Measurements from ENCODE around the gene TMEM214.
A peak's percentile ranks its signal among the peaks of the same experiment; 100 is the strongest.

TMEM214 gene

DNA sequence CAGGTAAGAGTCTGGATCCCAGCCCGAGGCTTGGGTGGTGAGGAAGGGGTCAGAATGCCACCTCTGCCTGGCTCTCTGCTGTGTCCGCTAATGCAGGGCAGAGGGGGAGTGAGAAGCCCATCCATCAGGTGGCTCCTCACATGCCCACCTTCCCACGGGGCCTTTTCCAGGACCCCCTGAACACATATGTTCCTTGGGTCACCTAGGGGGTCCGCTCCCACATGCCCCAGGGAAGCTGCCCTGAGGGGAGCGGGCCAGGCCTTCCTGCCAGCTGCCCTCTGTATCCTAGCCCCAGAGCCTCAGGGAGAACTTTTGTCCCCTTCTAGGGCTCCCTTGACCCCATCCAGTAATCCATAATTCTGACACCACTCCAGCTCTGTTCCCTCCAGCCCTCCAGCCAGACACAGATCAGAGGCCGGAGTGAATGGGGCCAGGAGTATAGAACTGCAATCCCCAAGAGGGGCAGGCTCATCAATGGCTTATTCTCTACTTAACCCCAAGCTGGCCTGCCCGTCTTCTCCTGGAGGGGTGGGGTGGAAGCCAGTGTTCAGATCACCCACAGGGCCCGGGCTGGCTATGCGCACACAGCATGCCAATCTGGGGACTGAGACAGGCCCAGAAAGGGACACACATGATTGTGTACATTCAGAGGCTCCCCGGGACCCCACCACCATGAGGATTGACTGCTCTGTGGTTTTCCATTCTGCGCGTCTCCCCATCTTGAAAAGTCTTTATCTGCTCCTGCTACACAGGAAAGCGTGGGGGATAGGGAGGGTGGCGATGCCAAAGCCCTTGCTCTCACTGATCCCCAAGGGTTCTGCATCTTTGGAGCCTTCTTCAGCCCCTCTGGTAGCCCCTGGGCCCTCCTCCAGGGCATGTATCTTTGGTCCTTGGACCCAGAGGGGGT lies 46.7 kb downstream of the TMEM214 start:
- Mint-ChIP-seq H3K36me3 (ENCODE audit: insufficient read depth) (peaks cover 10% of the 10 kb centered on the region), H3K27ac (ENCODE audit: low read depth) (peak overlapping the region; percentile 65), H3K4me1 (peaks cover 36% of the 10 kb centered on the region), H3K9me3 (no peaks in the 10 kb centered on the region), H3K27me3 (no peaks in the 10 kb centered on the region), H3K4me3 (no peak overlapping the region)
- DNase-seq (ENCODE audit: low spot score in 2 of 2) = no peak
- ATAC-seq (replicated peaks; ENCODE audit: extremely low read depth, poor library complexity, severe bottlenecking) = no peak

DNA sequence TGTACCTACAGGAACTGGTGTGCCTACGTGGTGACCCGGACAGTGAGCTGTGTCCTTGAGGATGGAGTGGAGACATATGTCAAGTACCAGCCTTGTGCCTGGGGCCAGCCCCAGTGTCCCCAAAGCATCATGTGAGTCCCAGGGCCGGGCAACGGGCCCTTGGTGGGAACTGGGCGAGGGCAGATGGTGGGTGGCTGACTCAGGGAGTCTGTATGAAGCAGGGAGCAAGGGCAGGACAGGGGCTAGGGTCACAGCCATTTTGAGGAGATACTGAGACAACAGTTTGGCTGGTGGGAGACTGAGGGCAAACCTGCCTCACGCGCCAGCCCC lies 47.3 kb downstream of the TMEM214 start:
- peaks cover 10% of the 10 kb centered on the region for H3K36me3 Mint-ChIP-seq (ENCODE audit: insufficient read depth)
- DNase-seq (ENCODE audit: low spot score in 2 of 2) (no peak), ATAC-seq (replicated peaks; ENCODE audit: extremely low read depth, poor library complexity, severe bottlenecking) (no peak)
- H3K27me3 Mint-ChIP-seq = no peaks in the 10 kb centered on the region
- peak overlapping the region; percentile 65 for H3K27ac Mint-ChIP-seq (ENCODE audit: low read depth)
- H3K9me3 Mint-ChIP-seq = no peaks in the 10 kb centered on the region
- H3K4me1 Mint-ChIP-seq = peaks cover 30% of the 10 kb centered on the region
- no peak overlapping the region for H3K4me3 Mint-ChIP-seq

DNA sequence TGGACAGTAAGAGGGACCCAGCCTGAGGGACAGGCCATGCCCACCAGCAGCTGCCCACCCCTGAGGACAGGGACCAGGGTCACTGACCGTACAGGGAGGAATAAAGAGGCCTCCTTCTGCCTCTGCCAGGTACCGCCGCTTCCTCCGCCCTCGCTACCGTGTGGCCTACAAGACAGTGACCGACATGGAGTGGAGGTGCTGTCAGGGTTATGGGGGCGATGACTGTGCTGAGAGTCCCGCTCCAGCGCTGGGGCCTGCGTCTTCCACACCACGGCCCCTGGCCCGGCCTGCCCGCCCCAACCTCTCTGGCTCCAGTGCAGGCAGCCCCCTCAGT lies 47.8 kb downstream of the TMEM214 start:
- Mint-ChIP-seq H3K36me3 (ENCODE audit: insufficient read depth) (peaks cover 8% of the 10 kb centered on the region), H3K4me3 (peak overlapping the region; percentile 70), H3K27ac (ENCODE audit: low read depth) (peak overlapping the region; percentile 68), H3K9me3 (no peaks in the 10 kb centered on the region), H3K27me3 (no peaks in the 10 kb centered on the region), H3K4me1 (peaks cover 30% of the 10 kb centered on the region)
- DNase-seq (ENCODE audit: low spot score in 2 of 2) (no peak), ATAC-seq (replicated peaks; ENCODE audit: extremely low read depth, poor library complexity, severe bottlenecking) (no peak)

DNA sequence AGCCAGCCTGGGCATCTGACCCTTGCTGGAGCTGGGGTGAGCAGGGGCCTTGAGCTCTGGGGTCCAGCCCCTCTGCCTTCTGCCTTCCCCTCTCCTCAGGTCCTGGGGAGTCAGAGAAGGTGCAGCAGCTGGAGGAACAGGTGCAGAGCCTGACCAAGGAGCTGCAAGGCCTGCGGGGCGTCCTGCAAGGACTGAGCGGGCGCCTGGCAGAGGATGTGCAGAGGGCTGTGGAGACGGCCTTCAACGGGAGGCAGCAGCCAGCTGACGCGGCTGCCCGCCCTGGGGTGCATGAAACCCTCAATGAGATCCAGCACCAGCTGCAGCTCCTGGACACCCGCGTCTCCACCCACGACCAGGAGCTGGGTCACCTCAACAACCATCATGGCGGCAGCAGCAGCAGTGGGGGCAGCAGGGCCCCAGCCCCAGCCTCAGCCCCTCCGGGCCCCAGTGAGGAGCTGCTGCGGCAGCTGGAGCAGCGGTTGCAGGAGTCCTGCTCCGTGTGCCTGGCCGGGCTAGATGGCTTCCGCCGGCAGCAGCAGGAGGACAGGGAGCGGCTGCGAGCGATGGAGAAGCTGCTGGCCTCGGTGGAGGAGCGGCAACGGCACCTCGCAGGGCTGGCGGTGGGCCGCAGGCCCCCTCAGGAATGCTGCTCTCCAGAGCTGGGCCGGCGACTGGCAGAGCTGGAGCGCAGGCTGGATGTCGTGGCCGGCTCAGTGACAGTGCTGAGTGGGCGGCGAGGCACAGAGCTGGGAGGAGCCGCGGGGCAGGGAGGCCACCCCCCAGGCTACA lies 49.4 kb downstream of the TMEM214 start:
- H3K27ac Mint-ChIP-seq (ENCODE audit: low read depth) = no peak overlapping the region
- H3K4me1 Mint-ChIP-seq = peaks cover 33% of the 10 kb centered on the region

DNA sequence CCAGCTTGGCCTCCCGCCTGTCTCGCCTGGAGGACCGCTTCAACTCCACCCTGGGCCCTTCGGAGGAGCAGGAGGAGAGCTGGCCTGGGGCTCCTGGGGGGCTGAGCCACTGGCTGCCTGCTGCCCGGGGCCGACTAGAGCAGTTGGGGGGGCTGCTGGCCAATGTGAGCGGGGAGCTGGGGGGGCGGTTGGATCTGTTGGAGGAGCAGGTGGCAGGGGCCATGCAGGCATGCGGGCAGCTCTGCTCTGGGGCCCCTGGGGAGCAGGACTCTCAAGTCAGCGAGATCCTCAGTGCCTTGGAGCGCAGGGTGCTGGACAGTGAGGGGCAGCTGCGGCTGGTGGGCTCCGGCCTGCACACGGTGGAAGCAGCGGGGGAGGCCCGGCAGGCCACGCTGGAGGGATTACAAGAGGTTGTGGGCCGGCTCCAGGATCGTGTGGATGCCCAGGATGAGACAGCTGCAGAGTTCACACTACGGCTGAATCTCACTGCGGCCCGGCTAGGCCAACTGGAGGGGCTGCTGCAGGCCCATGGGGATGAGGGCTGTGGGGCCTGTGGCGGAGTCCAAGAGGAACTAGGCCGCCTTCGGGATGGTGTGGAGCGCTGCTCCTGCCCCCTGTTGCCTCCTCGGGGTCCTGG lies 50.1 kb downstream of the TMEM214 start:
- Mint-ChIP-seq H3K27me3 (no peaks in the 10 kb centered on the region), H3K27ac (ENCODE audit: low read depth) (no peak overlapping the region), H3K9me3 (no peaks in the 10 kb centered on the region), H3K4me1 (peaks cover 36% of the 10 kb centered on the region), H3K36me3 (ENCODE audit: insufficient read depth) (peaks cover 7% of the 10 kb centered on the region), H3K4me3 (no peak overlapping the region)
- no peak for DNase-seq (ENCODE audit: low spot score in 2 of 2)
- no peak for ATAC-seq (replicated peaks; ENCODE audit: extremely low read depth, poor library complexity, severe bottlenecking)

More for the DNA sequence above, 49.4 kb downstream of the TMEM214 start:
- Mint-ChIP-seq H3K36me3 (ENCODE audit: insufficient read depth) (peaks cover 7% of the 10 kb centered on the region), H3K27me3 (no peaks in the 10 kb centered on the region), H3K9me3 (no peaks in the 10 kb centered on the region), H3K4me3 (peak overlapping the region; percentile 70)
- DNase-seq (ENCODE audit: low spot score in 2 of 2) = no peak
- ATAC-seq (replicated peaks; ENCODE audit: extremely low read depth, poor library complexity, severe bottlenecking) = no peak

DNA sequence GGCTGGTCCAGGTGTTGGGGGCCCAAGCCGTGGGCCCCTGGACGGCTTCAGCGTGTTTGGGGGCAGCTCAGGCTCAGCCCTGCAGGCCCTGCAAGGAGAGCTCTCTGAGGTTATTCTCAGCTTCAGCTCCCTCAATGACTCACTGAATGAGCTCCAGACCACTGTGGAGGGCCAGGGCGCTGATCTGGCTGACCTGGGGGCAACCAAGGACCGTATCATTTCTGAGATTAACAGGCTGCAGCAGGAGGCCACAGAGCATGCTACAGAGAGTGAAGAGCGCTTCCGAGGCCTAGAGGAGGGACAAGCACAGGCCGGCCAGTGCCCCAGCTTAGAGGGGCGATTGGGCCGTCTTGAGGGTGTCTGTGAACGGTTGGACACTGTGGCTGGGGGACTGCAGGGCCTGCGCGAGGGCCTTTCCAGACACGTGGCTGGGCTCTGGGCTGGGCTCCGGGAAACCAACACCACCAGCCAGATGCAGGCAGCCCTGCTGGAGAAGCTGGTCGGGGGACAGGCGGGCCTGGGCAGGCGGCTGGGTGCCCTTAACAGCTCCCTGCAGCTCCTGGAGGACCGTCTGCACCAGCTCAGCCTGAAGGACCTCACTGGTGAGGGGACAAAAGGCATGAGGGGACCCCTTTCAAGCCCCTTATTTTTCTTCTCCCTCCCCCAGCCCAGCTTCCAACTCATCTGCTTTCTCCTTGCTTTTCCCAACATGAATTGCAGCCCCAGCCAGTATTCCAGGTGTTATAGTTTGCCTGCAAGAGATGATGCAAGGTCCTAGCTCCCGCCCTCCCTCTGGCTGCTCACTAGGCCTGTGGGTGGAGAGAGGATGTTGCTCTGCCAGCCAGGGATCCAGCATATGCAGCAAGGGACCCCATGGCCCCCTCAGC lies 50.9 kb downstream of the TMEM214 start:
- H3K9me3 Mint-ChIP-seq = no peaks in the 10 kb centered on the region
- ATAC-seq (replicated peaks; ENCODE audit: extremely low read depth, poor library complexity, severe bottlenecking) (no peak), DNase-seq (ENCODE audit: low spot score in 2 of 2) (no peak)
- peaks cover 36% of the 10 kb centered on the region for H3K4me1 Mint-ChIP-seq
- peak overlapping the region; percentile 82 for H3K4me3 Mint-ChIP-seq
- H3K36me3 Mint-ChIP-seq (ENCODE audit: insufficient read depth) = peaks cover 7% of the 10 kb centered on the region
- no peaks in the 10 kb centered on the region for H3K27me3 Mint-ChIP-seq
- no peak overlapping the region for H3K27ac Mint-ChIP-seq (ENCODE audit: low read depth)

DNA sequence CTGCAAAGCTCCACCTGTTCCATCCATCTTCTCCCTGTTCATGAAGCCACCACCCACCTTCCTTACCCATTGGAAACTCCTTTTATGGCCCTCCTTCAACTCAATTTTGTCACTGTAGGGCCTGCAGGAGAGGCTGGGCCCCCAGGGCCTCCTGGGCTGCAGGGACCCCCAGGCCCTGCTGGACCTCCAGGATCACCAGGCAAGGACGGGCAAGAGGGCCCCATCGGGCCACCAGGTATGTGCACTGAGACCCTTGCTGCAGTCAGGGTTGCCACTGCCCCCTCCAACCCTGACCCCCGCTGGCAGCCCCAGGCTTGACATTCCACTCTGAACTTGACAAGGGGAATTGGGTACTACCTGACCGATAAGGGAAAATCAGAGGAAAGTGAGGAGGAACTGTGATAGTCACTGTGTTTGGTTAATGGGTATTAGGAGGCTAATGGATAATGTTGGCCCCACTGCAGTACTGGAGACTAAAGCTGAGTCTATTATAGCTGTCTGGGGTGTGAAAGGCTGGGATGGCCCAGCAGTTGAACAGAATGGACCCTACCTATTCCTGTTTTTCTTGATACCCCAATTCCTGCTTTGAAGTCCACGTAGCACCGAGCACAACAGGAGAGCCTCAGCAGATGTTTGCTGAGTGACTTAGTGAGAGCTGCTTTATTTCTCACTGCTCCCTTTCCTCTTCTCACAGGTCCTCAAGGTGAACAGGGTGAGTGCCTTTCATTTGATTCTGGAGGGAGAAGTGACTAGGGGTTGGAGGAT lies 51.7 kb downstream of the TMEM214 start:
- H3K36me3 Mint-ChIP-seq (ENCODE audit: insufficient read depth) = peaks cover 7% of the 10 kb centered on the region

DNA sequence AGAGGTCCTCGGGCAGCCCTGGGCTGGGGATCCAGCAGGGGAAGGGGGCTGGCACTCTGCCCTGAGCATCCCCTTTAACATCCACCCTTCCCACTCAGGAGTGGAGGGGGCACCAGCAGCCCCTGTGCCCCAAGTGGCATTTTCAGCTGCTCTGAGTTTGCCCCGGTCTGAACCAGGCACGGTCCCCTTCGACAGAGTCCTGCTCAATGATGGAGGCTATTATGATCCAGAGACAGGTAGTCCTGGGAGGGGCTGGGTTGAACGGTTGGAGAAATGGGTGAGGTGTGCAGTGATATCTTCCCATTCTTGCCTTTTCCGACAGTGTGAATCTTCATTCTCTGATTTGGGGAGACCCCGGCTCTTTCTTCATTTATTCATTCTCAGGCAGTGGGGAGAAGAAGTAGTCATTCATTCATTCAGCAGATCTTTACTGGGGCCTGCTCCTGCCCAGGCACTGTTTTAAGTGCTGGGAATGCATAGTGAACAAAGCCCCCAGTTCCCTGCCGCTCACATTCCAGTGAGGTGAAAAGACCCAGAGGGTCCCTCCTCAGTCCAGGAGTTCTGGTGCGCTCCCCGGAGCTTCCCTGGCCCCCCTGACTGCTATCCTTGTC lies 52.4 kb downstream of the TMEM214 start:
- no peaks in the 10 kb centered on the region for H3K27me3 Mint-ChIP-seq
- H3K36me3 Mint-ChIP-seq (ENCODE audit: insufficient read depth) = peaks cover 7% of the 10 kb centered on the region
- ATAC-seq (replicated peaks; ENCODE audit: extremely low read depth, poor library complexity, severe bottlenecking) (no peak), DNase-seq (ENCODE audit: low spot score in 2 of 2) (no peak)
- peak overlapping the region; percentile 76 for H3K27ac Mint-ChIP-seq (ENCODE audit: low read depth)
- H3K9me3 Mint-ChIP-seq = no peaks in the 10 kb centered on the region
- peaks cover 36% of the 10 kb centered on the region for H3K4me1 Mint-ChIP-seq
- peak overlapping the region; percentile 82 for H3K4me3 Mint-ChIP-seq

More for the DNA sequence above, 51.7 kb downstream of the TMEM214 start:
- Mint-ChIP-seq H3K27me3 (no peaks in the 10 kb centered on the region), H3K9me3 (no peaks in the 10 kb centered on the region), H3K4me1 (peaks cover 36% of the 10 kb centered on the region), H3K4me3 (peak overlapping the region; percentile 82), H3K27ac (ENCODE audit: low read depth) (no peak overlapping the region)
- no peak for ATAC-seq (replicated peaks; ENCODE audit: extremely low read depth, poor library complexity, severe bottlenecking)
- no peak for DNase-seq (ENCODE audit: low spot score in 2 of 2)

DNA sequence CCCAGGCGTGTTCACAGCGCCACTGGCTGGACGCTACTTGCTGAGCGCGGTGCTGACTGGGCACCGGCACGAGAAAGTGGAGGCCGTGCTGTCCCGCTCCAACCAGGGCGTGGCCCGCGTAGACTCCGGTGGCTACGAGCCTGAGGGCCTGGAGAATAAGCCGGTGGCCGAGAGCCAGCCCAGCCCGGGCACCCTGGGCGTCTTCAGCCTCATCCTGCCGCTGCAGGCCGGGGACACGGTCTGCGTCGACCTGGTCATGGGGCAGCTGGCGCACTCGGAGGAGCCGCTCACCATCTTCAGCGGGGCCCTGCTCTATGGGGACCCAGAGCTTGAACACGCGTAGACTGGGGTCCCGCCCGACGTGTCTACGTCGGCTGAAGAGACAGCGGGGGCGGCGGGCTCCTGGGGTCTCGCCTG lies 52.9 kb downstream of the TMEM214 start:
- H3K36me3 Mint-ChIP-seq (ENCODE audit: insufficient read depth) = peaks cover 7% of the 10 kb centered on the region
- H3K27ac Mint-ChIP-seq (ENCODE audit: low read depth) = peak overlapping the region; percentile 76
- DNase-seq (ENCODE audit: low spot score in 2 of 2) = no peak
- ATAC-seq (replicated peaks; ENCODE audit: extremely low read depth, poor library complexity, severe bottlenecking) = no peak
- H3K9me3 Mint-ChIP-seq = no peaks in the 10 kb centered on the region
- no peaks in the 10 kb centered on the region for H3K27me3 Mint-ChIP-seq
- H3K4me1 Mint-ChIP-seq = peaks cover 34% of the 10 kb centered on the region
- H3K4me3 Mint-ChIP-seq = peak overlapping the region; percentile 82

DNA sequence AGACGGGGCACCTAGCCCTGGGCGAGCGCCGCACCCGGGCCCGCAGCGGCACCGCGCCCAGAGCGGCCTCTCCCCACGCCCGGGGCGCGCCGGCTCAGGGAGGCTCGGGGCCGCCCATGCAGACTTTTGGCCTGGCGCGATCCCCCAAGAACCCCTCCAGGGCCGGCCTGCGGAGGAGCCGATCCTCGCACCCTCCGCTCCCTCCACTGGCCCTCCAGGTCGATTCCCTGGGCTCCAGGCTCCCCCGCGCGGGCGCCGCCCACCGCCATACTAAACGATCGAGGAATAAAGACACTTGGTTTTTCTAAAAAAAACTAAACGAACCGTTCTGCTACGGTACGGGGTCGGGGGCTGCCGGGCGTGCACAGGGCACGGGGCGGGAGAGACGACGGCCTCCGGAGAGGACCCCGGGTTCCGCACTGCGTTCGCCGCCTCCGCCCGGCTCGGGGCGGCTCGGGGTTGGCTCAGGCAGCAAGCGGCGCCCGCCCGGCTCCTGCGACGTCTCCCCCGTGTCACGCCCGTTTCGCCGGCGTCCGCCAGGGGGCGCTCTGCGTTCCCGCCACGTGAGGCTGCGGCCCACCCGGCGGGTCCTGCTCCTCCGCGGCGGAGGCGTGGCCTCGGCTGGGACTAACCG lies 53.4 kb downstream of the TMEM214 start:
- peaks cover 5% of the 10 kb centered on the region for H3K36me3 Mint-ChIP-seq (ENCODE audit: insufficient read depth)

More for the DNA sequence above, 53.4 kb downstream of the TMEM214 start:
- Mint-ChIP-seq H3K9me3 (no peaks in the 10 kb centered on the region), H3K27me3 (no peaks in the 10 kb centered on the region), H3K4me3 (peak overlapping the region; percentile 82), H3K4me1 (peaks cover 29% of the 10 kb centered on the region), H3K27ac (ENCODE audit: low read depth) (peak overlapping the region; percentile 76)
- ATAC-seq (replicated peaks; ENCODE audit: extremely low read depth, poor library complexity, severe bottlenecking) (peak; percentile 94), DNase-seq (ENCODE audit: low spot score in 2 of 2) (peak; percentile 97 to 99)
